ENCODE data around the gene ZNF583.

Gene ZNF583

DNA sequence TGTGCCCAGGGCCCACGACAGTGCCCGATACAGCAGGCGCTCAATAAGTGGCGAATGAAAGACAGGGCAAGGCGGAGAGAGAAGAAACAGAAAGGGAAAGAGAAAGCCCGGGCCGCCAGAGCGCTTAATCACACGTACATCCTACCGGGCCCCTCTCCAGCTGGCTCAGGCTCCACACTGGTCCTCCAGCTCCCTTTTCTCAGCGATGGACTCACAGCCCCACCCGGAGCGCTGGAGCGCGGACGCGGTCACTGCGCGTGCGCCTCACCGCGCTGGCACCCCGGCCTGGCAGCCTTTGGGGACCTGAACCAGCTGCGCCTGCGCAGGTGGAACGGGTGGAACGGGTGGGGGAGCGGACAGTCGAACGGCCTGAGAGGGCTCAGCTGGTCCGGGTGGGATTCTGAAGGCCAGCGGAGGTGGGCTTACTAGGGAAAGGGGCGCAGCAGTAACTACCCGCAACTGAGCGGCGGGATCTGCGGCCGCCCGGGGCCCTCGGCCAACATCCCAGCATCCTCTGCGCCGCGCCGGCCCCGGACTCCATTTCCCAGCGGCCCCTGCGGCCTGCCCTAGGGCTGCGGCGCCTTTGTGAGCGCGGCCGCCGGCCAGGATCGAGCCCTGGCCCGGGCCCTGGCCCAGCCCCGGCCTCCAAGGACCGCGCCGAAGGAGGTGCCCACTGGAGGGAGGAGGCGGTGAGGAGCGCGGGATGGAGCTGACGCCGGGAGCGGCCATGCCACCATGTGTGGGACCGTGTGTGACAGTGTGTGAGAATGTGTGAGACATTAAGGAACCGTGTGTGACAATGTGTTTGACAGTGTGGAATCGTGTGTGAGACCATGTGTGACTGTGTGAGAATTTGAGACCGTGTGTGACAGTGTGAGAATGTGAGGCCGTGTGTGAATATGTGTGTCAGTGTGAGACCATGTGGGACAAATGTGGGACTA, at the start of gene ZNF583:
Gene ZNF583, plus strand, starts transcription at position 569 of the 941 bp plus-strand sequence. CDS start 2,783 bp downstream, outside the sequence.
- DNase-seq, result peak; percentile 93

DNA sequence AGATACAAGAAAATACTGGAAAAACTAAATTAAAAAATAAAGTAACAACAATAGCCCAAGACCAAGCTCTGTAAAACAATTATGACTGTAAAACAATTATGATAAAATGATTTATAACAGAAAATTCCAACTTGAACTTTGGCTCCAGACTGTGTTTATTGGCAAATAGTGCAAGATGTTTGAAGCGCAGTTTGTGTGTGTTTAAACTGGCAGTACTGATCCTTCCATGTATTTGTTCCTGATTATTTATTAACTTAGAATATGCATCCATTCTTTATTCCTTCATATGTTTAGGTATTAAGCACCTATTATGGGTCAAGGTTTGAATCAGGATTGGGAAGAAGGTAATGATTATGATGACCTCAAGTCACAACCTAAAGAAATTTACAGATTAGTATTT, 48.6 kb upstream of the ZNF583 start:
- DNase-seq, result peak; percentile 37

DNA sequence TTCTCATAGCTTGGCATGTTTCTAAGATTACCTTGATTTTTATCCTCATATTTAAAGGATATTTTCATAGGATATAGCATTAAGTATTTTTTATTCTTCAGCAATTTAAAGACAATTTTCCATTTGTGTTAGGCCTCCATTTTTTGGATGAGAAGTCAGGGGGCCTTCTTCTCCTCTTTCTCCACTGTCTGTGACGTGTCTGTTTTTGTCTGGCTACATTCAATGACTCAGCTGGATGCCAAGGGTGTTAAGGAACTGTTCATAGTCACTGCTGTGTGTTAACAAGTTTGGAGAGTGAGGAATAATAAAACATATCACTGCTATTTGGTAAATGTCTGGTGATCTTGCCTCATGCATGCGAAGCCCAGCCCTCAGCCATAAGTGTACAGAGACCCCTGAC, 47.2 kb upstream of the ZNF583 start:
- peak; percentile 6 for DNase-seq

DNA sequence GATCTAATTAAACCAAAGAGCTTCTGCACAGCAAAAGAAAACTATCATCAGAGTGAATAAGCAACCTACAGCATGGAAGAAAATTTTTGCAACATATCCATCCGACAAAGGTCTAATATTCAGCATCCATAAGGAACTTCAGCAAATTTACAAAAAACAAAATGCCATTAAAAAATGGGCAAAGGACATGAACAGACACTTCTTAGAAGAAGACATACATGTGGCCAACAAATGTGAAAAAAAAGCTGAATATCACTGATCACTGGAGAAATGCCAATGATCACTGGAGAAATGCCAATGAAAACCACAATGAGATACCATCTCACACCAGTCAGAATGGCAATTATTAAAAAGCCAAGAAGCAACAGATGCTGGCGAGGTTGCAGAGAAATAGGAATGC, 43.3 kb upstream of the ZNF583 start:
- DNase-seq, result no peak

DNA sequence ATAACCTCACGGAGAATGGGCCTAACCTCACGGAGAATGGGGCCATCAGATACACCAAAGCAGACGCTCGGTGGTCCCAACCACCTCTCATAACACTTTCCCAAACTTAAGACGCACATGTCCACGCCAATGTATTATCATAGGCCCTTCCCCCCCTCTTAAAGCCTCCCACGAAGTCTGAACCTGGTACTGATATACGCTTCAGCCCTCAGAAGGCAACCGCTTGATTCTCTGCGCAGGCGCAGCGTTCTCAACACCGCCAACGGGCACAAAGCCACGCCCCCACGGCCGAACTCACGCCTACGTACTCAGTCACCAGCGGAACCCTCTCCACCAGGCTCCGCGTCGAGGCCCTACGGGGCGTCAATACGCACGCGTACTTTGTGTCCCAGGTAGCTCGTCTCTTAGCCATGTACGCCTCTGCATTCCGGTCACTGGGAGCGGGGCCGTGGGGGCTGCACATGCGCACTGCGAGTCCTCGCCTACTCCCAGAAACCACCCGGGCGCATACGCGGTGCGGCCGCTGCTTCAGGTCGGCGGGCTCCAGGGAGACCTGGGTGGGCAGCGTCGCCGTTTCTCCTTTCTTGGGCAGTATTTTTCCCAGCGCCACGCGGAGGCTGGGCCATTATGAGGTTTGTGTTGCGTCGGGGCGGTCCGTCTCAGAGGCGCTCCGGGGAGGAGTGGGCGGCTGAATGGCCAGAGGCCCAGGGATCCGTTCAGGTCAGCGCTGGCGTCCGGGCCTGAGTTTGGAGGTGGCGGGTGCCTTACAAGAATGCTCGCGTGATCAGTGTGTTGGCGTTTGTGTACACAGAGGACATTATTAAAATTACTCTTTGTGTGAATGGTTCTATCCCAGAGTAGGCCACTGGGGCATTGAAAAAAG, 36.1 kb upstream of the ZNF583 start:
- DNase-seq, result peak; percentile 99

DNA sequence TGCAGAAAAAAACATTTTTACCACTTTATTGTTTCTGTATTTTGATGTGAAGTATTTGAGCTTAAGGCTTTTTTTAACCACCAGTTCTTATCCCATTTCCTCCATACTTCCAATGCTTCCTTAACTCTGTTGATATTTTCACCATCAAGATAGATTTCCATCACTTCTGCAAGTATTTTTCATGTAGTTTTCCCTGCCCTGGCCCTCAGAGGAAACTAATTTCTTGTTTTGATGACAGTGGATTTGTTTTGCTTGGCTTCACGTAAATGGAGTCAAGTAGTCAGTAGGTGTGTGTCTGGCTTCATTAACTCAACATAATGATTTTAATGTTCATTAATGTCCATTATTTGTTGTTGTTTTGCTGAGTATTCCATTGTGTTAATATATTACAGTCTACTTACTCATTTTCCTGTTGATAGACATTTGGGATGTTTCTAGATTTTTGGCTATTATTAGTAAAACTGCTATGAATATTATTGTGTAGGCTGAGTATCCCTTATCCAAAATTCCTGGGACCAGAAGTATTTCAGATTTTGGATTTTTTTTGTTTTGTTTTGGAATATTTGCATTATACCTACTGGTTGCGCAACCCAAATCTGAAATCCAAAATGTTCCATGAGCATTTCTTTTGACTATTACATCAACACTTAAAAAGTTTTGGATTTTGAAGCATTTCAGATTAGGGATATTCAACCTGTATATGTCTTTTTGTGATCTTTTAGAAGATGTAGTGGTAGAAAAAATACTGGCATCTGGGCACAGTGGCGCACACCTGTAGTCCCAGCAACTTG, 34.1 kb upstream of the ZNF583 start:
- DNase-seq, result no peak

DNA sequence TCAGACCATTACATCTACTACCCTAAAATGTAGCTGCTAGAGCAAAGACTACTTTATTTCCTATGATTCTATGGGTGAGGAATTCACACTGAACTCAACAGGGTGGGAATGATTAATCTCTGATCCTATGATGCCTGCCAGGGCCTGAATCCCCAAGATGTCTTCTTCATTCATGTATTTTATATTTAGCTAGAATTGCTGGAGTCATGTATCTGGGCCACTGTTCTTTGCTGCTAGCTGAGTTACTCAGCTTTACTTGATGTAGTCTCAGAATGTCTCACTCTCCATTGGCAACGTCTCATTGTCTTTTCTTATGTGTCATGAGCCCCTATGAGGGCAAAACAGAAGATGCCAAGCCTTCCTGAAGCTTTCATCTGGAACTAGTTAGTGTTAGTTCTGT, 31.9 kb upstream of the ZNF583 start:
- DNase-seq, result no peak

DNA sequence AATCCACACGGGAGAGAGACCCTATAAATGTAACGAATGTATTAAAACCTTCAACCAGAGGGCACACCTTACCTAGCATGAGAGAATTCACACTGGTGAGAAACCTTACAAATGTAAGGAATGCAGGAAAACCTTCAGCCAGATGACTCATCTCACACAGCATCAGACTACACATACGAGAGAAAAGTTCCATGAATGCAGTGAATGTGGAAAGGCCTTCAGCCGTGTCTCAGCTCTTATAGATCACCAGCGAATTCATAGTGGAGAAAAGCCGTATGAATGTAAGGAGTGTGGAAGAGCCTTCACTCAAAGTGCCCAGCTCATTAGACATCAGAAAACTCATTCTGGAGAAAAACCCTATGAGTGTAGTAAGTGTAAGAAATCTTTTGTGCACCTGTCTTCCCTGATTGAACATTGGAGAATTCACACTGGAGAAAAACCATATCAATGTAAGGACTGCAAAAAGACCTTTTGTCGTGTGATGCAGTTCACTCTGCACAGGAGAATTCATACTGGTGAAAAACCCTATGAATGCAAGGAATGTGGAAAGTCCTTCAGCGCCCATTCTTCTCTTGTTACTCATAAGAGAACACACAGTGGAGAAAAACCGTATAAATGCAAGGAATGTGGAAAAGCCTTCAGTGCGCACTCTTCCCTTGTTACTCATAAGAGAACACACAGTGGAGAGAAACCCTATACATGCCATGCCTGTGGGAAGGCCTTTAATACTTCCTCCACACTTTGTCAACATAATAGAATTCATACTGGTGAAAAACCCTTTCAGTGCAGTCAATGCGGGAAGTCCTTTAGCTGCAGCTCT, 26.8 kb upstream of the ZNF583 start:
- DNase-seq, result no peak

DNA sequence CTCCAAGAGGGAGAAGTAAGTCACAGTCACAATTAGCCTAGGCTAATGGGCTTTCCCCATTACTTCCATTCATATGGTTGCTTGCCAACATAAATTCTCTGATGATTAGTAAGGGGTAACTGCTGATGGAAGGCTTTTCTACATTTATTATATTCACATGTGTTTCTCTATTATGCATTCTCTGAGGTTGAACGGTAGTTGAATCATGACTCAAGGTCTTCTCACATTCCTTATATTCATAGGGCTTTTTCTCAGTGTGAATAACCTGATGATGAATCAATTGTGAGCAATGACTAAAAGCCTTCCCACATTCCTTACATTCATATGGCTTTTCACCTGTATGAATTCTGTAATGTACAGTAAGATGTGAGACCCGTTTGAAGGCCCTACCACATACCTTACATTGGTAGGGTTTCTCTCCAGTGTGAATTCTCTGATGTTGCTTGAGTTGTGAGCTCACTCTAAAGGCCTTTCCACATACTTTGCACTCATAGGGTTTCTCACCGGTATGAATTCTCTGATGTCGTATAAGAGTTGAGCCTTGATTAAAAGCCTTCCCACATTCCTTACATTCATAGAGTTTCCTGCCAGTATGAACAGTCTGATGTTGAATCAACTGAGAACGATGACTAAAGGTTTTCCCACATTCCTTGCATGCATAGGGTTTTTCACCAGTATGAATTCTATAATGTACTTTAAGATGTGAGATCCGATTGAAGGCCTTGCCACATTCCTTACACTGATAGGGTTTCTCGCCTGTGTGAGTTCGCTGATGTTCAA, 20.1 kb upstream of the ZNF583 start:
- no peak for DNase-seq

DNA sequence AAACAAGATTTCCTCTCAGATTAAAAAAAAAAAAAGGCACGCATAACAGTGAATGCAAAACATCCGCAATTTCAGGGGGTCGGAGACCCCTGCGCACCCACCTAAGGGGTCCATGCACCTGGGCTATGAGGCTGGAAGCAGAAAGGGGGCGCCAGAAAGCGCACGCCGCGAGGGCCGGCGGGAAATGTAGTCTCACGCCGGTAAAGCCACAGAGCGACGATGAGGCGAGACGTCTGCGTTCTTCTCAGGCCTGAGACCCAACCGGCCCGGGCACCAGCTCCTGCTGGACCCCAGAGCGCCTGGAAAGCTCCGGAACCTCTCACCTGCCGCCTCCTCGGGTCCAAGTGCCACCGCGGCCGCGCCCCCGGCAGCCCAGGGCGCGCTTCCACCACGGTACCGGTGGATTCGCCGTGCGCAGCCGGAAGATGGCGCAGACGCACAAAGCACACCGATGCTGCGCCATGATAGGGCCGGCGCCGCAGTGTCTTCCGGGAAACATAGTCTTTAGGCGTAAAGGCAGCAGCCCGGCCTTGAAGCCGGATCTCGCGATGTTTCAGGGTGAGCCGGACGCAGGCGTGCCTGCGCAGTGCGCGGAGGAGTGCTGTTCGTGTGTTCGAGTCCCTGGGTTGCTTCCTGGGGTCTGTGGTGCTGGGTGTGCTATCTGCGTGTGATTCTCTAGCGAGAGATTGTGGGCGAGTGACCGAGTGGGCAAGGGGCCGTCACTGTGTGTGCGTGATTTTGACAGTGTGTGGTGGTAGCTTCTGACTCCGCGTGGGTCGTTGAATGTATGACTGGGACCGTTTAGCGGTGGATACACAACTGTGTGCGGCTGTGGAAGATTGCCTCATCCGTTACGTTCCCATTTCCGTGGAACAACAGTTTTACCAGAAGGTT, 10.8 kb upstream of the ZNF583 start, which contains the start of gene ZNF582:
Gene ZNF582, minus strand, starts transcription at position 416 of the 894 bp plus-strand sequence. CDS start 1,782 bp downstream, outside the sequence.
- peak; percentile 99 for DNase-seq

DNA sequence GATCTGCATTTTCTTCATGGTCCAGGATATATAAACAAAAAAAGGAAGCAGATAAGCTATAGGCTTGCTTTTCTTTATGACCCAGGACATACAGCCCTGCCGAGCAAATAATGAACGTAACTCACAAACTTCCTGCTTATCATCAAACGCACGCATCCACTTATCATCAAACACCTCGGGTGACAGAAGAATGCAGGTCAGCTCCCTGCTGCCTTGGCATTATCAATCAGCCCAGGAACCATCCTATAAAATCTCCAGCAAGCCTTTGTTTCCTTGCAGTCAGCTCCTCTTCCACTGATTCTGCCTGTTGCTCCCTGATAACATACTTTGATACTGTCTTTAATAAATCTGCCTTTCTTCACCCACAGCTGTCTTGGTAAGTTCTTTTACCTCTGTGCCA, 5.3 kb upstream of the ZNF583 start:
- DNase-seq, result no peak

DNA sequence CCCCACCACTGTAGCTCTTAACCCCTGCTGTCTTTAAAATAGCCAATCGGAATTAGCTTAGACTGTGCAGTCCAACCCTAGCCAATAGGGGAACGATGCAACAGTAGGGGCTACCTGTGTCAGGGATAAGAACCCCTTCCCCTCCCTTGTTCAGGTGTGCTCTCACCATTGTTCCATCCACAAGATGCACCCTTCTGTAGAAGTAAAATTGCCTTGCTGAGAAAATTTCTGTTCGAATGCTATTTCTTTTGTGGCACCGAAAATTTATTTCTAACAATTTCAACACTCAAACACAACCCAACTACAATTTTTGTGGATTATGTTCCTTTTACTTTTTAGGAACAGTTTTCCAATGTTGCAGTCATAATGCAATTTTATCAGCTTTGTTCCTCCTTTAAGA, 3.6 kb upstream of the ZNF583 start:
- DNase-seq, result peak; percentile 9

DNA sequence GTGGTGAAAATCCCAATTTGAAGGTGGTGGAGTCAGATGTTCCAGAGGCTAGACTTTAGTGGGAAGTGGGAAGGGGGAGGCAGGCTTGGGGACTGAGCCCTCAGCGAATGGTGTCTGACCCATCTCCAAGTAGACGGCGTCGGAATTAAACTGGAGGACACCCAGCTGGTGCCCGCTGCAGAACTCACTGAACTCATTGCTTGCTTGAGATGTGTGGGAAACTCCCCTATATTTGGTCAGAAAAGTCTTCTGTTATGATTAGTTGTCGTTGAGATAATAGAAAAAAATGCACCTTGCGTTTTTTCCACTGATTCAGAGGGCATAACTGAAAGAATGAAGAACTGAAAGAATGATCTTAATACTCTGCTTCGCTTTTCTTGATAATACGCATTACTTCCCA, 871 bp upstream of the ZNF583 start:
- peak; percentile 47 for DNase-seq

DNA sequence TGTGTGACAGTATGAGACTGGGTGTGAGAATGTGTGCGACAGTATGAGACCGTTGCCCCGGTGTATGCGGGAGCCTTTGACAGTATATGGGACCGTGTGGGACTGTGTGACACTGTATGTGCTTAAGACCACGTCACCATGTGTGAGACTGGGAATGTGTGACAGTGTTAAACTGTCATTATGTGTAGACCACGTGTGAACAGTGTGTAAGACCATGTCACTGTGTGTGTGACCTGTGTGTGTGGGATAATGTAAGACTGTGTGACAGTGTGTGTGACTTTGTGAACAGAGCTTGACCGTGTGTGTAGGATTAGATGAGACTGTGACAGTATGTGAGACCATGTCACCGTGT, 549 bp downstream of the ZNF583 start:
- no peak for DNase-seq

DNA sequence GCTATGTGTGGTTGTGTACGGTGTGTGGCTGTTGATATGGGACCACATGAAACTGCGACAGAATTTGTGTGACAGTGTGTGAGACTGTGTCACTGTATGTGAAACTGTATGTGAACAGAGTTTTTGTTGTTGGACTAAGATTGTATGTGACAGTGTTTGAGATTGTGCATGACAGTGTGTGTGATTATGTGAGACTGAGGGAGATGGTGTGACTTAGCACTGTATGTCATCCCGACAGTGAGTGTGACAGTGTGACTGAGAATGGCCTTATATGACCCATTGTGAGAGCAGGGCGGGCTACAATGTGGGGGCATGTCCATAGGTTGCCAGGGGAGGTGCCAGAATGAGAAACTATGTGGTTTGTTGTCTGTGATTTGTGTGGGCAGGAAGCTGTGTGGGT, 930 bp downstream of the ZNF583 start:
- DNase-seq, result no peak

DNA sequence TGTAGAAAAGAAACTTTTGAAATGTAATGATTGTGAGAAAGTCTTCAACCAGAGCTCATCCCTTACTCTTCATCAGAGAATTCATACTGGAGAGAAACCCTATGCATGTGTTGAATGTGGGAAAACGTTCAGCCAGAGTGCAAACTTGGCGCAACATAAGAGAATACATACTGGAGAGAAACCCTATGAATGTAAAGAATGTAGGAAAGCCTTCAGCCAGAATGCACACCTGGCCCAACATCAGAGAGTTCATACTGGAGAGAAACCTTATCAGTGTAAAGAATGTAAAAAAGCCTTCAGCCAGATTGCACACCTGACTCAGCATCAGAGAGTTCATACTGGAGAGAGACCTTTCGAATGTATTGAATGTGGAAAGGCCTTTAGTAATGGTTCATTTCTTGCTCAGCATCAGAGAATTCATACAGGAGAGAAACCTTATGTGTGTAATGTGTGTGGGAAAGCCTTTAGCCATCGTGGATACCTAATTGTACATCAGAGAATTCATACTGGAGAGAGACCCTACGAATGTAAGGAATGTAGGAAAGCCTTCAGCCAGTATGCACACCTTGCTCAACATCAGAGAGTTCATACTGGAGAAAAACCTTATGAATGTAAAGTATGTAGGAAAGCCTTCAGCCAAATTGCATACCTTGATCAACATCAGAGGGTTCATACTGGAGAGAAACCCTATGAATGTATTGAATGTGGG, 19.3 kb downstream of the ZNF583 start:
- DNase-seq, result peak; percentile 42

DNA sequence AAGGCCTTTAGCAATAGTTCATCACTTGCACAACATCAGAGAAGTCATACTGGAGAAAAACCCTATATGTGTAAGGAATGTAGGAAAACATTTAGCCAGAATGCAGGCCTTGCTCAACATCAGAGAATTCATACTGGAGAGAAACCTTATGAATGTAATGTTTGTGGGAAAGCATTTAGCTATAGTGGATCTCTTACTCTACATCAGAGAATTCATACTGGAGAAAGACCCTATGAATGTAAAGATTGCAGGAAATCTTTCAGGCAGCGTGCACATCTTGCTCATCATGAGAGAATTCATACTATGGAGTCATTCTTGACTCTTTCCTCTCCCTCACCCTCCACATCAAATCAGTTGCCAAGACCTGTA, 19.8 kb downstream of the ZNF583 start:
- DNase-seq, result peak; percentile 42

DNA sequence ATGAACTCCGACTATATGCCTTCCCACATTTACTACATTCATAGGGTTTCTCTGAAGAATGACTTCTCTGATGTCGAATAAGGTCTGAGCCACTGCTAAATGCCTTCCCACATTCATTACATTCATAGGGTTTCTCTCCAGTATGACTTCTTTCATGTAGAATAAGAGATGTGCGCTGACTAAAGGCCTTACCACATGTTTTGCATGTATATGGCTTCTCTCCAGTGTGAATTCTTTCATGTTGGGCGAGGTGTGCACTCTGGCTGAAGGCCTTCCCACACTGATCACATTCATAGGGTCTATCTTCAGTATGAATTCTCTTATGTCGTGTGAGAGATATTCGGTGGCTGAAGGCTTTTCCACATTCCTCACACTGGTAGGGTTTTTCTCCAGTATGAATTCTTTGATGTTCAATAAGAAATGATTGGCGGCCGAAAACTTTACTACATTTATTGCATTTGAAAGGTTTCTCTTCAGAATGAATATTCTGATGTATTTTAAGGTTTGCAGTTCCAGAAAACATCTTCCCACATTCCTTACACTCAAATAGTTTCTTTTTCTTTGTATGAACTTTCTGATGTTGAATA, 37.2 kb downstream of the ZNF583 start:
- DNase-seq, result no peak

DNA sequence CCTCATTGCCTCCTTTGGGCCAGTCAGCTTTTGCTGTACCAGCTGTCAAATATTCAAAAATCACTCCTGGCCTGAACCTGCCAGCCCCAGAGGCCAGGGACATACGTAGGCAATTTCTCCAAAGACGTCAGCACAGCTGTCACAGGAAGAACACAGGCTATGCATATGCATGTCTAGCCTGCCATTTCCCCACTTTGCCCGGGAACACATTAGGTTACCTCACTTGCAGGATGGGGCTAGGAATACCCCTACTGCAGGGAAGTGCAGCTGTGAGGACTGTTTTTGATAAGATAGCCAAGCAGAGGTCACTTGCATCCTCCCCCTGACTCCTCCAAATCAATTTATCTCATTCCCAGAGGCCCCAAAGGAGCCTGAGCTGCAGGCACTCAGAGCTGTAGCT, 70.2 kb downstream of the ZNF583 start:
- DNase-seq, result no peak
